Parathyroid adenoma (tissue), 2 donors: ENCODE results near the gene SLC66A1.

Source experiments
- H2AFZ ChIP-seq: fragments of 300-600 bp; sonication (generic); one replicate; pipeline ENCODE4 v1.7.0; 2017; ENCODE audit warnings: antibody characterized with exemption, mild to moderate bottlenecking
- H3K27ac ChIP-seq: fragments of 300-600 bp; sonication (generic); one replicate; pipeline ENCODE4 v1.7.0; 2017
- H3K27me3 ChIP-seq: fragments of 300-600 bp; sonication (generic); one replicate; pipeline ENCODE4 v1.7.0; 2017; ENCODE audit warnings: low read length; ENCODE audit not compliant: control insufficient read depth, insufficient read depth
- H3K36me3 ChIP-seq: fragments of 300-600 bp; sonication (generic); one replicate; pipeline ENCODE4 v1.7.0; 2017; ENCODE audit warnings: low read length; ENCODE audit not compliant: control insufficient read depth, insufficient read depth
- H3K4me1 ChIP-seq: fragments of 300-600 bp; sonication (generic); one replicate; pipeline ENCODE4 v1.7.0; 2017; ENCODE audit warnings: control low read depth
- H3K4me2 ChIP-seq: fragments of 300-600 bp; sonication (generic); one replicate; pipeline ENCODE4 v1.7.0; 2017; ENCODE audit warnings: low read length
- H3K4me3 ChIP-seq: fragments of 300-600 bp; sonication (generic); one replicate; pipeline ENCODE4 v1.7.0; 2017; ENCODE audit warnings: low read depth, low read length
- H3K79me2 ChIP-seq: fragments of 300-600 bp; sonication (generic); one replicate; pipeline ENCODE4 v1.7.0; 2017; ENCODE audit warnings: control low read depth
- H3K9ac ChIP-seq: fragments of 300-600 bp; sonication (generic); one replicate; pipeline ENCODE4 v1.7.0; 2017; ENCODE audit warnings: mild to moderate bottlenecking
- H3K9me3 ChIP-seq: fragments of 300-600 bp; sonication (generic); one replicate; pipeline ENCODE4 v1.7.0; 2017; ENCODE audit warnings: low read length; ENCODE audit not compliant: control insufficient read depth
- TF ChIP-seq, protein P1 (sequence below): fragments of 300-600 bp; sonication (generic); IDR thresholded peaks from one replicate; pipeline ENCODE4 v1.7.0; 2017; ENCODE audit warnings: antibody characterized with exemption, mild to moderate bottlenecking
- donor health status: primary hyperparathyroidism.

The SLC66A1 gene

GRCh38 chr1:19363536-19364152, 51.5 kb downstream of the SLC66A1 start:
- no peaks in the 10 kb centered on the region for H3K36me3 ChIP-seq
- no peaks in the 10 kb centered on the region for H3K27me3 ChIP-seq
- H3K4me1 ChIP-seq, result no peaks in the 10 kb centered on the region
- H3K79me2 ChIP-seq, result peaks cover 3% of the 10 kb centered on the region
- TF ChIP-seq, protein P1, sequence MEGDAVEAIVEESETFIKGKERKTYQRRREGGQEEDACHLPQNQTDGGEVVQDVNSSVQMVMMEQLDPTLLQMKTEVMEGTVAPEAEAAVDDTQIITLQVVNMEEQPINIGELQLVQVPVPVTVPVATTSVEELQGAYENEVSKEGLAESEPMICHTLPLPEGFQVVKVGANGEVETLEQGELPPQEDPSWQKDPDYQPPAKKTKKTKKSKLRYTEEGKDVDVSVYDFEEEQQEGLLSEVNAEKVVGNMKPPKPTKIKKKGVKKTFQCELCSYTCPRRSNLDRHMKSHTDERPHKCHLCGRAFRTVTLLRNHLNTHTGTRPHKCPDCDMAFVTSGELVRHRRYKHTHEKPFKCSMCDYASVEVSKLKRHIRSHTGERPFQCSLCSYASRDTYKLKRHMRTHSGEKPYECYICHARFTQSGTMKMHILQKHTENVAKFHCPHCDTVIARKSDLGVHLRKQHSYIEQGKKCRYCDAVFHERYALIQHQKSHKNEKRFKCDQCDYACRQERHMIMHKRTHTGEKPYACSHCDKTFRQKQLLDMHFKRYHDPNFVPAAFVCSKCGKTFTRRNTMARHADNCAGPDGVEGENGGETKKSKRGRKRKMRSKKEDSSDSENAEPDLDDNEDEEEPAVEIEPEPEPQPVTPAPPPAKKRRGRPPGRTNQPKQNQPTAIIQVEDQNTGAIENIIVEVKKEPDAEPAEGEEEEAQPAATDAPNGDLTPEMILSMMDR, result no peak
- H3K4me2 ChIP-seq, result no peak overlapping the region
- H3K9ac ChIP-seq, result no peak overlapping the region
- H3K4me3 ChIP-seq, result no peak overlapping the region
- H3K9me3 ChIP-seq, result no peaks in the 10 kb centered on the region
- H3K27ac ChIP-seq, result no peak overlapping the region
- H2AFZ ChIP-seq, result no peak overlapping the region

DNA sequence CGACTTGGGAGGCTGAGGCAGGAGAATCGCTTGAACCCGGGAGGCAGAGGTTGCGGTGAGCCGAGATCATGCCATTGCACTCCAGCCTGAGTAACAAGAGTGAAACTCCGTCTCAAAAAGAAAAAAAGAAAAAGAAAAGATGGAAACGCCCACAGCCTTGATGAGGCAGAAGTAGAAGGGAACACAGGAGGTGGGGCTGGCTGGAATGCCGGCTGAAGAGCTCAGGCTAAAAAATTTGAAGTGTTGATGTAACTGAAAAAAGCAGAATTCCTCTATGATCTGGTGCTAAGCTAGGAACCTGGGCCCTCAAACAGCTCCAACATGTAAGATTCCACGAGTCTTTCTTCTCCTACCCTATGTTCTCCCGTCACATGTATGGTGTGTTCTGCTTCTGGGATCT, 53.6 kb downstream of the SLC66A1 start:
- Histone ChIP-seq H3K27ac (no peak overlapping the region), H3K4me1 (no peaks in the 10 kb centered on the region), H3K4me2 (no peak overlapping the region), H3K79me2 (peaks cover 5% of the 10 kb centered on the region), H3K4me3 (no peak overlapping the region), H3K9me3 (no peaks in the 10 kb centered on the region), H3K36me3 (no peaks in the 10 kb centered on the region), H2AFZ (no peak overlapping the region), H3K27me3 (no peaks in the 10 kb centered on the region), H3K9ac (no peak overlapping the region)
- TF ChIP-seq, protein P1, result no peak

DNA sequence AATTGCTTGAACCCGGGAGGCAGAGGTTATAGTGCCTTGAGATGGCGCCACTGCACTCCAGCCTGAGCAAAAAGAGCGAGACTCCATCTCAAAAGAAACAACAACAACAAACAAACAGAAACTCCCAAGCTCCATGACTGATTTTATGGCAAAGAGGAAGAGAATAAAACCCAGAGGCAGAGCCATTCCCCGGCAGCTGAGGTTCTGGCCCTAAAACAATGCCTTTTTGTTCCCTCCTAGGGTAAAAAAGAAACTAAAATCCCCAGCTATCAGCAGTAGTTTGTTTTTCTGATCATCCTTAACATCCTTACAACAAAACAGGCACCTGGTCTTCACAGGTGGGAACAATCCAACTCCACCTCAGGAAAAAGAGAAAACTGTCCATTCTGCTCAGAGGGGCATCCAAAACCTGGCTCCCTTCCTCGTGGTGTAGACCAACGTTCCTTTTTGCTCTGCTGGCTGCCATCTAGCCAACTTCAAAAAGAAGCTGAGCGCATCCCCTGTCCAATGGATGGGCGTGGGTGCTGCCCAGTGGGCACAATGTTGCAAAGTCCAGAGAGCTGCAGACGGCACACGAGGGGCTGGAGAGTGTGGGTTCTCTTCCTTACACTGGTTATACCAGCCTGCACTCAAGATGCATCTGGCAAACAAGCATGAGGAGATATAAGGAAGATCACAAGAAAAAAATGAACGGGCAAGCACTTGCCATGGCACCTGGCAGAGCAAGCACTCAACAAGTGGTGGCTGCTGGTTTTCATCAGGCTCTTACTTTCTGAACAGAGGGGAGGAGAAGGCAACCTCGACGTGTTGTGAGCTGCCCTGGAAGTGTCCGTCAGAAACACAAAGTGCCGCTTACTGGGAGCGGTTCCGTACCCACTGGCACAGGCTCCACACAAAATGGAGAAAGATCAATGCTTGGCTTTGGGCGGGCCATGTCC, 54.7 kb downstream of the SLC66A1 start:
- TF ChIP-seq, protein P1, result no peak
- Histone ChIP-seq H3K9me3 (no peaks in the 10 kb centered on the region), H3K4me3 (no peak overlapping the region), H3K27me3 (no peaks in the 10 kb centered on the region), H3K4me1 (no peaks in the 10 kb centered on the region), H3K79me2 (peaks cover 4% of the 10 kb centered on the region), H3K4me2 (no peak overlapping the region), H3K9ac (no peak overlapping the region), H2AFZ (no peak overlapping the region), H3K27ac (no peak overlapping the region), H3K36me3 (no peaks in the 10 kb centered on the region)

GRCh38 chr1:19367584-19368041, 55.5 kb downstream of the SLC66A1 start:
- Histone ChIP-seq H3K4me2 (no peak overlapping the region), H3K79me2 (peaks cover 4% of the 10 kb centered on the region), H3K9ac (no peak overlapping the region), H3K27ac (no peak overlapping the region), H3K27me3 (no peaks in the 10 kb centered on the region), H2AFZ (no peak overlapping the region), H3K4me3 (no peak overlapping the region), H3K36me3 (no peaks in the 10 kb centered on the region), H3K4me1 (no peaks in the 10 kb centered on the region), H3K9me3 (no peaks in the 10 kb centered on the region)
- TF ChIP-seq, protein P1, result no peak
